Raji (cell line): ENCODE data around the gene GRB14.

Source experiments
- POLR2A ChIP-seq: IDR thresholded peaks from 2 replicates; pipeline ENCODE4 v1.6.1; 2011; ENCODE audit warnings: low read depth, low read length, control low read depth; ENCODE audit not compliant: insufficient read depth

GRB14 gene

DNA sequence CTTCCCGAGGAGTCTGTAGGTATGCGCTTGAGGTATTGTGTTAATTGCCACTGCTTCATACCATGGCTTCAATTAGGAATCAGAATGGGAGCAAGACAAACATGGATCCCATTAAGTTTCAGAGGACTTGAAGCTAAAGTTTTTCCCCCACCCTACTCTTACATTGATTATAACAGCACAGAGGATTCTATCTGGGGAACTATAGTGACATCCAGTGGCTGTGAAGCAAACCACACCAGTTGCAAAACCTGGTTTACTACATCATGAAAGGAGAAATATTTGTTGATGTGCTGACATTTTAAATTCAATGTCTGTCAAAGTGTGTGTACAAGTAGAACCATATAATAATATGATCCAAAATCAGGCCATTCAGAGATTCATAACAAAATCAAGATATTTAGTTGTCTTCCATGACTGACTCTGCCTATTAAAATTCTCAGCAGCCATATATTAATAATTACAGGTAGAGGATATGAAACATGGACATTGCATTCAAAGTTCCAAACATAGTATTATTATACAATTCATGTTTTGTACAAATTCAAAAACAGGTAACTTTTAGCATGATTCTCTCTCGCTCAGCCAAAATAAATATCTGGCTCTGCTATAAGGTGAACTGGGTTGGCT is 82.9 kb downstream of the GRB14 start:
- TF ChIP-seq POLR2A = no peak

DNA sequence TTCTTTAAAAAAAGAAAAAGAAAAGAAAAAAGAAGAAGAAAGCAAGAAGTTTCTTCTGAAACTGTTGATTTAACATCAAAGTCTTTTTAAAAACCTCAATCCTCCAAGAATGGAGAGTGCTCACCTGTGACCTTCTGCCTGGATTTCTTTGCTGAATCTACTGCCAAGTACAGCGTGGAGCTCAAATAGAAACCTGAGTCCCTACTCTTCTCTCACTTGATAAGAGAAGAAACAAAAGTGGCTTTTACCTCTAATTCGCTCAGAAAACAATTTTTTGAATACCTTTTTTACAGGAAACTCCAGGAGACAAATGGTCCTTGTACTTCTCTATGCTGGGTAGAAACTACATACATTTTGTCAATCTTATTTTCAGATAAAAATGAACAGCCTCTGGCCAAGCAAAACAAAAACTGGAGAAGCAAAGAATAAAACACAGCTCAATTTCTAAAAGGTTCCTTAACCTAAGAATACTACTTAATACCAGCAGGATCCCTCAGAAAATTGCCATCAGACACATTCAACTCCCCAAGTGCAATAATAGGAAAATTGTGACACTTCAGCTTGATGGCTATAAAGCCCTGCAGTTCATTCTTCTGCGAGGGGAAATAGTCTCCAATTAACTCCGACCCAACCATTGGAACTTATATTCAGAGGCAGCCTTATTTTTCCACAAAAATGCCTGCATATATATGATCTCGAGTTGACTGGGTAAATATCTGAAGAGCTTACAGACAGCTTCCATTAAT is 85.8 kb downstream of the GRB14 start:
- TF ChIP-seq POLR2A = no peak

DNA sequence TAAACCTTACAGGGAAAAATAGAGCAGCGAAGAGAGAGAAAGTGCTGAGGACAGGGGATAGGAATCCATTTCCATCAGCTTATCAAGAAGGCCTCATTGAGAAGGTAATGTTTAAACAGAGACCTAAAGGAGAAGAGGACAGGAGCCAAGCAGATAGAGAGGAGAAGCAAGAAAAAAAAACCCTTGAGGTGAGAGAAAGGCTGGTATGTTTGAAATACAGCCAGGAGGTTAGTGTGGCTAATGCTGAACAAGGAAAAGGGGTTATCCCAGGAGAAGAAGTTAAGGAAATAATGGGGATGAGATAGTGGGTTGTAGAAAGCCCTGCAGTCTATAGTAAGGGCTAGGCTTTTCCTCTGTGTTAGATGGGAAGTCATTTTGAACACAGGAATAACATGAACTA is 90.8 kb downstream of the GRB14 start:
- TF ChIP-seq POLR2A = no peak

DNA sequence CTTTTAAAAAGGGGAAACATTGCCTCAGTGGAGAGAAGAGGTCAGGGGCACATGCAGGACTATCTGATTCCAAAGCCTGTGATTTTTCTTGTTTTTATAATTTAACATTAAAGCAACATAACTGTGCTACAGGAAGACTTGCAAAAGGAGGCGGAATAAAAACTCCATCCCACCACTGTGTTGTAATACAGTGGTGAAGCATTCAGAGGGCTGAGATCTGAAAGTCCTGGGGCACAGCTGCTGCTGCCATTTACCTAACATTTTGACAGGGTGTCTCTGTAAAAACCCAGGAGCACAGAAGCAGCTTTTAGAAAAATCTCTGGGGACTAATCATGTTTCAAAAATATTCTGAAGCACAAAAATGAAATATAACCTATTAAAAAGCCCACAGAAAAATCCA is 97.6 kb downstream of the GRB14 start:
- TF ChIP-seq POLR2A = no peak

DNA sequence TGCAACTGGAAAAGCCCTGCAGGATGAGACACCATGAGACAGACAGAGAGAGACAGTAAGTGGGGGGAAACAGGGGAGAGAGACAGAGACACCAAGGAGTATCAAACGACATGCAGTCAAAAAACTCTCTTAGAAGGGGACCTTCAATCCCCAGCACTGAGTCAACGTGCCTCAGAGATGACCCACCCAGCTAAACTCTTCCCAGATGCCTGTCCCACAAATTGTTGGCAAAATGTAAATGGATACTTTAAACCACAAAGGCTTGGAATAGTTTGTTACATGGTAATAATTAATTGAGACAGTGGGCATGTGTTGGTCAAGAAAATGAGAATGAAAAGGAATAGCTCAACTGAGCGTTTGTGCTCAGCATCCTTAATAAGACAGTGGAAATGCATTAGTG is 98.3 kb downstream of the GRB14 start:
- no peak for TF ChIP-seq POLR2A

DNA sequence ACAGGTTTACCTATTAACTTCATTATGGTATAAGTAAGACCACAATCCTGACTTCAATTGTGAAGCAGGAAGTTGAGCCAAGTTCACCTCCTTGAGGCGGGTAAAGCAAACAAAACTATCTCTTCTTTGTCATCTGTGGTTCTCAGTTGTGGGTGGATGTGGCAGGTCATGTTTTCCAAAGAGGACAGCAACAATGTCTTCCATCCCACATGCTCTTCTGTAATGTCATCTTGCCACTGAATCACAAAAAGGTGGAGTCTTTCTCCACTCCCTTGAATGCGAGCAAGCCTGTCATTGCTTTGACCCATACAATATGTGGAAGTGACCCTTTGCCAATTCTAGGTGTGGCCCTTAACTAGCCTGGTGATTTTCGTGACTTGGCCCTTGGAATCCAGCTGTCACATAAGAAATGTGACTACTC is 98.7 kb downstream of the GRB14 start:
- no peak for TF ChIP-seq POLR2A

DNA sequence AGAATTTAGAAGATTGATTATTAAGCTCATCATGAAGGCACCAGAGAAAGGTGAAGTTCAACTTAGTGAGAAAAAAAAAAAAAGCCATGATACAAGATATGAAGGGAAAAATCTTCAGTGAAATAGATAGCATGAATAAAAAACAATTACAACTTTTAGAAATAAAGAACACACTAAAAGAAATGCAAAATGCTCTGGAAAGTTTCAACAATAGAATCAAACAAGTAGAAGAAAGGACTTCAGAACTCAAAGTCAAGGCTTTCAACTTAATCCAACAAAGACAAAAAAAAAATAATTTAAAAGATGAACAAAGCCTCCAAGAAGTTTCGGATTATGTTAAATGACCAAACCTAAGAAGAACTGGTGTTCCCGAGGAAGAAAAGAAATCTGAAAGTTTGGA is 105.5 kb downstream of the GRB14 start:
- TF ChIP-seq POLR2A = no peak

DNA sequence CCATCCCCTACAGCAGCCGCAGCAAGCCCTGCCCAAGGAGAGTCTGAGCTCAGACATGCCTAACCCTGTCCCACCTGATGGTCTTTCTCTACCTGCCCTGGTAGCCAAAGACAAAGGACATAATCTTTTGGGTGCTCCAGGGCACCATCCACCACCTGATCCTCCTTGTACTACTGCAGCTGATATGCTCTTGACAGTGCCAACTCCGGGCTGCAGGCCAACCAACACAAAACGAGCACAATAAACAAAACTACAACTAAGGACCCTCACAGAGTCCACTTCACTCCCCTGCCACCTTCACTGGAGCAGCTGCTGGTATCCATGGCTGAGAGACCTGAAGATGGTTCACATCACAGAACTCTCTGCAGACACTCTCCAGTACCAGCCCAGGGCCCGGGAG is 106.3 kb downstream of the GRB14 start:
- TF ChIP-seq POLR2A = no peak

DNA sequence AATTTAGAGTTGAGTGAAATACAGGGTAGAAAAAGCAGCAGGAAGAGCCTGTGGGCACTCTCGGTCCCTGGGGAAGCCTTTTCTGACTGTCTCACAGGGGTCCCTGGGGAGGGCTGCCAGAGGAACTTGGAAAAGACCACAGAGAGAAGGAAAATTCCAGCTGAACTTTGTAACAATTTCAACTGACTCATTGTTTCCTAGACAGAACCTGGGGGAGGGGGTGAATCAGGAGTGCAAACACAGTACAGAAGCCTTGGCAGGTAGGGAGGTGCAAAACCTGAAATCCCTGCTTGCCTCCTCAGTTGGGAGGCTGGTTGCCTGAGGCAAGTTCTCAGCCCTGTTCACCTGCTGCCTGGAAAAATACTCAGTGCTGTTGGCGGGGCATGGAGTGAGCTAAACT is 106.8 kb downstream of the GRB14 start:
- no peak for TF ChIP-seq POLR2A

DNA sequence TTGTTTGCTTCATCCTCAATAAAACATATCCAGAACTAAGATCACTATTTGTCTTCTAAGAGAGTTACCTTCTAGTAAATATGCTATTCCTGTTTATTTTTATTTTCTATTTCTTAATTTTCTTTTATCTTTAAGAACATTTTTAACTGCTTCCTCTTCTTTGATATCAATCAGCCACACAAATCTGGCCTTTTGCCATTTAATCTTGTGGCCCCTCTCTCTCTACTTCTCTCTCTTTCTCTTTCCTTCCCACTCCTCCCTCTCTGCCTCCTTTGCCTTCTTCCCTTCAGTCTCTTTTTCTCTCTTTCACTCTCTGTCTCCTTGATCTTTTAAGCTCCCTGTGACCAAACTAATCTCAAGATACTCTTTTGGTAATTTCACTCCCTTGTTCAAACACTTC is 108.4 kb downstream of the GRB14 start:
- no peak for TF ChIP-seq POLR2A

DNA sequence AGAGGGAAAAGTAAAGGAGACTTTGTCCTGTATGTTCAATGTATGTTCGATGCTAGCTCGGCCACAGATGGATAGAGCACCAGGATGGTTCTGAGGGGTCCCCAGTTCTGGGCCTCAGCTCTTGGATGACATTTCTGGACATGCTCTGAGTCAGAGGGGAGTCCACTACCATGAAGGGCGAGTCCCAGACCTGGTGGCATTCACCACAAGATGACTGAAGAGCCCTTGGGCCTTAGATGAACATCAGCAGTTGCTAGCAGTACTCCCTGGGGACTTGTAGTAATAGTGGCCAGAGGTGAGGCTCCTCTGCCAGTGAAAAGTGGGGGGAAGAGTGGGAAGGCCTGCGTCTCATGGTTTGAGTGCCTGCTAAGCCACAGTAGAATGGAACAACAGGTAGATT is 109.5 kb downstream of the GRB14 start:
- TF ChIP-seq POLR2A = no peak

DNA sequence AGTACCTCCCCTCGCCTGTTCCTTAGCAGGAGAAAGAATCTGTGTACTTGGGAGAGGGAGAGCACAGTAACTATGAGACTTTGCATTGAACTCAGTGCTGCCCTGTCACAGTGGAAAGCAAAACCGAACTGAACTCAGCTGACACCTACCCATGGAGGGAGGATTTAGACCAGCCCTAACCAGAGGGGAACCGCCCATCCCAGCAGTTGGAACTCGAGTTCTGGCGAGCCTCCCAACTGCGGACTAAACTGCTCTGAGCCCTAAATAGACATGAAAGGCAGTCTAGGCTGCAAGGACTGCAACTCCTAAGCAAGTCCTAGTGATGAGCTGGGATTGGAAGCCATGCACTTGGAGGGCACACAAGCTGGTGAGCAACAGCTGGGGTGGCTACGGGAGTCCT is 110.4 kb downstream of the GRB14 start:
- no peak for TF ChIP-seq POLR2A

DNA sequence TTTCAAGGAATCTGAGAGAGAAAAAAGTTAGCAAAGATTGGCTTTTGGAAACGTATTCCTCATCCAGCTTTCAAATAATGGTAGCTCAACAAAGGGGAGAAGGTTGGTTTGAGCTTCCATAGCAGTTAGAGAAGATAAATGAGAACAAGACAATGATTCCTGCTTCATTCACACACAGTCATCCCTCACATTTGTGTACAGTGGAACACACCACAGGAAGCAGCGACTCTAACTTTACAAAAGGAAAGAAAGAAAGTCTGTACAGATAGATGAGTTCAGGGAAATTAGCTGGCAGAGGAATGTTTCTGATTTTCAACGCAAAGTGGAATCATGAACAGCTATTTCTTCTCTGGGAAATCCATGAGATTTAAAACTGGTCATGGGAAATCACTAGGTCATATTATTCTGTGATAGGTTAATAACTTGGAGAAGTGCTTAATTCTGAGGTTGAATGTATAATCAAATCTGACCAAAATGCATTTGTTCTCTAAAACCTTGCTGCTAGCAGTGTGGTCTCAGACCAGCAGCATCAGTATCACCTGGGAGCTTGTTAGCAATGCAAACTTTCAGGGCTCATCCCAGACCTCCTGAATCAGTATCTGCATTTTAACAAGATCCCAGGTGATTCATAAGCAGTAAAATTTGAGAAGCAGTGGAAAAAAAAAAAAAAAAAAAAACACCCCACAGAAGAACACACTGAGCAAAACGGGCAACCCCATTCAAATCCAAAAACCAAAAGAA is 112.0 kb downstream of the GRB14 start:
- TF ChIP-seq POLR2A = no peak

DNA sequence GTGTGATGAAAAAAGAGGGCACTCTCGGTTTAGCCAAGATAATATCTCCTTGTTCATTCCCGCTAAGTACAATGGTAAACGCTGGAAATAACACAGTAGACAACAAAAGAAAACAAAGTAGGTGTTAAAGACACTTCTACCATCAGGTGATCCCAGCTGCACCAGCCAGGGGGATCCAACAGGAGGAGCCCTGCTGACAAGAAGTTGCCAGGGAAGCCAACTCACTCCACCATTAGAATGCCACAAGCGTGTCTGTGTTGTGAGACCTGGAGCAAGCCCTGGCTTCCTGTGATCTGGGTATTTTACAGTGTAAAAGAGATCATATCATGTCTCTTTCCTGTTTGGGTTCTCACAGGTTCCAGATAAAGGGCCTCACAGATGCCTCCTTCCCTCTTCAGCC is 117.0 kb downstream of the GRB14 start:
- TF ChIP-seq POLR2A = no peak

DNA sequence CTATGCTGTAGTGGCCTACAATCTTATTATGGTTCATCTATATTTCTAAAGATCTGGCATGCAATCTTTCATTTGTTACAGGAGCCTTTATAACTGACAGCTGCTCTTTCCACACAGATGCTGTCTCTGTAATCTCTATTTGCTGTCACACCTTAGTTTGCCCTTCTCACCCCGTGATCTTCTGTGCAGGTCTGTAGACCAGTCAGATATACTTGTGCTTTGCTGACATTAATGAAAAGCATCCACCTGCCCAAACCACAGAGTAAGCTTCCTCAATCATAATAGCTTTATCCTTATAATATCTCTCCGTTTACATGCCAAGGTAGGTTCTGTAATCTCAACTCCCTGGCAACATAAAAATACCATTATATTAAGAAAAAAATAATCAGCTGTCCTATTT is 122.4 kb downstream of the GRB14 start:
- no peak for TF ChIP-seq POLR2A

DNA sequence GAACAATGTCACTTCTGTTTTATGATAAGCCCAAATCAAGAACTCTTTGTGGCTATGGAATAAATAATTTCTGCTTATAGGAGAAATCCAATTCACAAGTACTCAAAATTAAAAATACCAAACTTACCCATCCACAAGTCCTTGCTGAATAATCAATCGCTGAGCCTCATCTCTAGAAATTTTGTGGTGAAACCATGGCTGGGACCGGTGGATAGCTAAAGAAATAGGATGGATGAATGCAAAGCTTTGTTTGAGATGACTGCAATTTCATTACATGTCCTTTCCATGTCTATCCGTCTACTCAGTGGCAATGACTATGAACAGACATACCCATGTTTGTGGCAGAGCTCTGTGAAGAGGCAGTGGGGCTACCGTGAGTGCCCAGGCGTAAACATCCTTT is 124.4 kb downstream of the GRB14 start:
- TF ChIP-seq POLR2A = no peak
